GM12865 (cell line): ENCODE data around the gene GNB1L.
A peak's percentile ranks its signal among the peaks of the same experiment; 100 is the strongest.

Source experiments
- DNase-seq: peaks from one replicate; pipeline ENCODE4 v3.0.0; 2010; ENCODE audit warnings: low read depth
- H3K4me3 ChIP-seq: 2 replicates; pipeline ENCODE4 v1.5.1; 2011; ENCODE audit warnings: mild to moderate bottlenecking, low read depth, low read length, control low read depth
- CTCF ChIP-seq: IDR thresholded peaks from 2 replicates; pipeline ENCODE4 v1.5.1; 2011; ENCODE audit warnings: low read length, control low read depth, low read depth, inconsistent platforms; ENCODE audit not compliant: insufficient read depth; ENCODE audit errors: missing control alignments

Gene GNB1L

GRCh38 chr22:19757985-19758895, 96.4 kb downstream of the GNB1L start:
- TF ChIP-seq CTCF = no peak
- H3K4me3 ChIP-seq = no peak overlapping the region
- DNase-seq = no peak

- no peak for DNase-seq
- no peak for TF ChIP-seq CTCF
- H3K4me3 ChIP-seq = no peak overlapping the region
These were observed 97.3 kb downstream of the GNB1L start for GRCh38 chr22:19757140-19757984.

- no peak overlapping the region for H3K4me3 ChIP-seq
- TF ChIP-seq CTCF = peak; percentile 59
- peak; percentile 62 for DNase-seq
These were observed 98.2 kb downstream of the GNB1L start for GRCh38 chr22:19756288-19757128.

GRCh38 chr22:19755722-19756287, 98.9 kb downstream of the GNB1L start:
- H3K4me3 ChIP-seq = no peak overlapping the region
- no peak for TF ChIP-seq CTCF
- no peak for DNase-seq

GRCh38 chr22:19755145-19755710, 99.4 kb downstream of the GNB1L start:
- no peak for DNase-seq
- H3K4me3 ChIP-seq = no peak overlapping the region
- TF ChIP-seq CTCF = no peak

- no peak for DNase-seq
- TF ChIP-seq CTCF = no peak
- no peak overlapping the region for H3K4me3 ChIP-seq
These were observed 100.0 kb downstream of the GNB1L start for GRCh38 chr22:19754701-19755144.
